ENCODE data around the gene PAN2. TPM values are rescaled to one million over a fixed set of nuclear protein-coding genes. Genes with fewer than 3 reads are reported as not detected.

The PAN2 gene
- total RNA-seq, 1 experiment from 2014 or later = 15.3 TPM

GRCh38 chr12:56358836-56359532 is 25.2 kb upstream of the PAN2 start:
- Histone ChIP-seq H3K9me2 (replicated peaks; ENCODE audit: low read length) (no peaks in the 10 kb centered on the region), H3K9me3 (ENCODE audit: low read length) (no peaks in the 10 kb centered on the region), H2AFZ (ENCODE audit: low read length) (no peak overlapping the region), H3K4me2 (ENCODE audit: low read length) (peak overlapping the region; percentile 91), H3K27ac (ENCODE audit: low read length) (no peak overlapping the region), H3K79me2 (ENCODE audit: low read length) (peaks cover 26% of the 10 kb centered on the region), H4K20me1 (ENCODE audit: low read length) (no peaks in the 10 kb centered on the region), H3F3A (ENCODE audit: low read length, unreplicated experiment) (no peaks in the 10 kb centered on the region), H3K27me3 (ENCODE audit: low read length) (no peaks in the 10 kb centered on the region), H3K4me1 (ENCODE audit: insufficient read depth, low read length) (peaks cover 14% of the 10 kb centered on the region), H3K4me3 (ENCODE audit: low read length) (peak overlapping the region; percentile 85), H3K36me3 (ENCODE audit: low read depth, low read length) (peaks cover 10% of the 10 kb centered on the region), H3K9ac (ENCODE audit: low read length) (peak overlapping the region; percentile 79)
- intact Hi-C loops (cut with micrococcal nuclease) = no loop called here
- DNase-seq (peak; percentile 46), ATAC-seq (no peak)
- no TSS peak for BruUV-seq (replicated peaks)
- TF ChIP-seq CTCF (conservative IDR thresholded peaks at IDR 0.05; ENCODE audit: low read depth, low read length) (no peak), EZH2 (IDR thresholded peaks at IDR 0.05; ENCODE audit: low read length, unreplicated experiment) (no peak), EZH2phosphoT487 (IDR thresholded peaks at IDR 0.05; ENCODE audit: borderline replicate concordance, low read length) (no peak)
- CTCF ChIA-PET = interaction anchor here (0.5 to 1.6 kb wide), 2 partner anchors 105 to 126 kb away, joined by 7 to 12 read pairs; no protein-coding TSS in a partner anchor
- POLR2A ChIA-PET (ENCODE audit: unreplicated experiment) = interaction anchor here (0.5 to 0.7 kb wide), 3 partner anchors 133 to 638 kb away, joined by 3 to 7 read pairs (median 3); no protein-coding TSS in a partner anchor

- intact Hi-C loops (cut with micrococcal nuclease) = no loop called here
- no peaks in the 10 kb centered on the region for H4K20me1 ChIP-seq (ENCODE audit: low read length)
- no peak for TF ChIP-seq CTCF (conservative IDR thresholded peaks at IDR 0.05; ENCODE audit: low read depth, low read length)
- no peak for TF ChIP-seq EZH2phosphoT487 (IDR thresholded peaks at IDR 0.05; ENCODE audit: borderline replicate concordance, low read length)
- no peak for TF ChIP-seq EZH2 (IDR thresholded peaks at IDR 0.05; ENCODE audit: low read length, unreplicated experiment)
Measured at GRCh38 chr12:56351325-56351724, 17.5 kb upstream of the PAN2 start.

More at GRCh38 chr12:56351325-56351724, 17.5 kb upstream of the PAN2 start:
- Histone ChIP-seq H3K4me2 (ENCODE audit: low read length) (peak overlapping the region; percentile 71), H3K36me3 (ENCODE audit: low read depth, low read length) (peaks cover 30% of the 10 kb centered on the region), H3K27ac (ENCODE audit: low read length) (peak overlapping the region; percentile 94), H2AFZ (ENCODE audit: low read length) (no peak overlapping the region), H3K27me3 (ENCODE audit: low read length) (no peaks in the 10 kb centered on the region), H3K79me2 (ENCODE audit: low read length) (no peaks in the 10 kb centered on the region), H3K9me2 (replicated peaks; ENCODE audit: low read length) (no peaks in the 10 kb centered on the region), H3K9ac (ENCODE audit: low read length) (peak overlapping the region; percentile 59), H3K9me3 (ENCODE audit: low read length) (no peaks in the 10 kb centered on the region), H3K4me3 (ENCODE audit: low read length) (peak overlapping the region; percentile 39; the same call in 1 of the 2 replicates), H3K4me1 (ENCODE audit: insufficient read depth, low read length) (peaks cover 29% of the 10 kb centered on the region), H3F3A (ENCODE audit: low read length, unreplicated experiment) (peaks cover 4% of the 10 kb centered on the region)
- BruUV-seq (replicated peaks) = no TSS peak
- ATAC-seq (peak; percentile 73), DNase-seq (peak; percentile 76)
- POLR2A ChIA-PET (ENCODE audit: unreplicated experiment) = interaction anchor here (0.6 to 1.0 kb wide), 4 partner anchors 9 to 157 kb away, joined by 3 to 13 read pairs (median 4); partner anchors contain the start of genes CNPY2 and STAT2
- CTCF ChIA-PET = interaction anchor here (0.6 to 1.0 kb wide), 3 partner anchors 9 to 113 kb away, joined by 3 read pairs; partner anchors contain the start of gene STAT2

All from PC-3 (cell line).